HL-60/S4 treated with retinoic acid at 250 ng/mL for 4 days and 3 days (cell line): ENCODE measurements around the gene TNNT3.

Experiments
- in situ Hi-C: fragments of 300-500 bp; cut with MboI; formaldehyde crosslinking; loops from 2 replicates; pipeline ENCODE4 v1.7.0; 2022; ENCODE audit warnings: low sequenced_read_pairs

The TNNT3 gene

GRCh38 chr11:1894759-1895158 is 24.7 kb upstream of the TNNT3 start:
- in situ Hi-C loops = no loop called here

GRCh38 chr11:1896468-1896867 is 23.0 kb upstream of the TNNT3 start:
- in situ Hi-C loops = no loop called here

- in situ Hi-C loops = no loop called here
Observed at GRCh38 chr11:1896923-1897322, 22.6 kb upstream of the TNNT3 start.

GRCh38 chr11:1899090-1899489 is 20.4 kb upstream of the TNNT3 start:
- in situ Hi-C loops = no loop called here

GRCh38 chr11:1899686-1900085 is 19.8 kb upstream of the TNNT3 start:
- in situ Hi-C loops = no loop called here

GRCh38 chr11:1906181-1906580 is 13.3 kb upstream of the TNNT3 start:
- in situ Hi-C loops = no loop called here

GRCh38 chr11:1906611-1907423 is 12.7 kb upstream of the TNNT3 start:
- in situ Hi-C loops = no loop called here

GRCh38 chr11:1908618-1909017 is 10.9 kb upstream of the TNNT3 start:
- in situ Hi-C loops = no loop called here

- in situ Hi-C loops = no loop called here
Observed at GRCh38 chr11:1909524-1909923, 10.0 kb upstream of the TNNT3 start.

GRCh38 chr11:1912289-1912878 is 7.1 kb upstream of the TNNT3 start:
- in situ Hi-C loops = no loop called here

- in situ Hi-C loops = no loop called here
Observed at GRCh38 chr11:1913271-1914060, 6.0 kb upstream of the TNNT3 start.

GRCh38 chr11:1915795-1916131 is 3.7 kb upstream of the TNNT3 start:
- in situ Hi-C loops = no loop called here

GRCh38 chr11:1916132-1916985 is 3.1 kb upstream of the TNNT3 start:
- in situ Hi-C loops = no loop called here

GRCh38 chr11:1916986-1917522 is 2.4 kb upstream of the TNNT3 start:
- in situ Hi-C loops = no loop called here

GRCh38 chr11:1917523-1918435 is 1.7 kb upstream of the TNNT3 start:
- in situ Hi-C loops = no loop called here

GRCh38 chr11:1918436-1919315 is 827 bp upstream of the TNNT3 start:
- in situ Hi-C loops = no loop called here

- in situ Hi-C loops = no loop called here
Observed at GRCh38 chr11:1920128-1920908, 815 bp downstream of the TNNT3 start.
